HEK293 (cell line): ENCODE results near the gene ZFR2.

Experiments used
- CTCF ChIP-seq: fragments of 450-650 bp; formaldehyde crosslinking; IDR thresholded peaks from 2 replicates; pipeline ENCODE4 v1.5.1; 2016; ENCODE audit warnings: missing biosample characterization, missing genetic modification characterization
- REPIN1 ChIP-seq: fragments of 450-650 bp; formaldehyde crosslinking; IDR thresholded peaks from 2 replicates; pipeline ENCODE4 v1.5.1; 2017; ENCODE audit warnings: missing biosample characterization, missing genetic modification characterization, low read depth
- TCF7L2 ChIP-seq: IDR thresholded peaks from 2 replicates; pipeline ENCODE4 v1.6.1; 2011; ENCODE audit warnings: low read depth, mild to moderate bottlenecking, inconsistent platforms, low read length, moderate library complexity, borderline replicate concordance
- ZBTB21 ChIP-seq: fragments of 450-650 bp; formaldehyde crosslinking; IDR thresholded peaks from 2 replicates; pipeline ENCODE4 v1.5.1; 2017; ENCODE audit warnings: missing biosample characterization, missing genetic modification characterization
- ZFP3 ChIP-seq: fragments of 450-650 bp; formaldehyde crosslinking; IDR thresholded peaks from 2 replicates; pipeline ENCODE4 v1.5.1; 2016; ENCODE audit warnings: low read depth, missing biosample characterization, missing genetic modification characterization
- ZNF24 ChIP-seq: fragments of 450-650 bp; formaldehyde crosslinking; IDR thresholded peaks from 2 replicates; pipeline ENCODE4 v1.5.1; 2016; ENCODE audit warnings: missing biosample characterization, missing genetic modification characterization
- ZNF274 ChIP-seq, 2 experiments: fragments of 200-500 bp in 1 of 2; fragments of 450-650 bp in 1 of 2; sonication (Bioruptor generic) in 1 of 2; formaldehyde crosslinking in 1 of 2; IDR thresholded peaks; 2 replicates each; pipeline versions ENCODE4 v1.5.1 to v1.6.1; 2014 to 2016; ENCODE audit warnings: borderline replicate concordance in 1 of 2, inconsistent platforms in 1 of 2, low read length in 1 of 2, missing biosample characterization in 1 of 2, missing genetic modification characterization in 1 of 2
- ZNF311 ChIP-seq: fragments of 450-650 bp; formaldehyde crosslinking; IDR thresholded peaks from 2 replicates; pipeline ENCODE4 v1.5.1; 2017; ENCODE audit warnings: missing biosample characterization, missing genetic modification characterization, borderline replicate concordance
- ZNF768 ChIP-seq: fragments of 450-650 bp; formaldehyde crosslinking; IDR thresholded peaks from 2 replicates; pipeline ENCODE4 v1.5.1; 2018; ENCODE audit warnings: missing biosample characterization, mild to moderate bottlenecking, missing genetic modification characterization
- TF ChIP-seq, protein P1 (sequence below): IDR thresholded peaks from 2 replicates; pipeline ENCODE4 v1.6.1; 2011; ENCODE audit warnings: mild to moderate bottlenecking, low read depth, low read length, borderline replicate concordance
- TF ChIP-seq, protein P2 (sequence below): fragments of 450-650 bp; formaldehyde crosslinking; IDR thresholded peaks from 2 replicates; pipeline ENCODE4 v1.5.1; 2016; ENCODE audit warnings: missing biosample characterization, missing genetic modification characterization

DNA sequence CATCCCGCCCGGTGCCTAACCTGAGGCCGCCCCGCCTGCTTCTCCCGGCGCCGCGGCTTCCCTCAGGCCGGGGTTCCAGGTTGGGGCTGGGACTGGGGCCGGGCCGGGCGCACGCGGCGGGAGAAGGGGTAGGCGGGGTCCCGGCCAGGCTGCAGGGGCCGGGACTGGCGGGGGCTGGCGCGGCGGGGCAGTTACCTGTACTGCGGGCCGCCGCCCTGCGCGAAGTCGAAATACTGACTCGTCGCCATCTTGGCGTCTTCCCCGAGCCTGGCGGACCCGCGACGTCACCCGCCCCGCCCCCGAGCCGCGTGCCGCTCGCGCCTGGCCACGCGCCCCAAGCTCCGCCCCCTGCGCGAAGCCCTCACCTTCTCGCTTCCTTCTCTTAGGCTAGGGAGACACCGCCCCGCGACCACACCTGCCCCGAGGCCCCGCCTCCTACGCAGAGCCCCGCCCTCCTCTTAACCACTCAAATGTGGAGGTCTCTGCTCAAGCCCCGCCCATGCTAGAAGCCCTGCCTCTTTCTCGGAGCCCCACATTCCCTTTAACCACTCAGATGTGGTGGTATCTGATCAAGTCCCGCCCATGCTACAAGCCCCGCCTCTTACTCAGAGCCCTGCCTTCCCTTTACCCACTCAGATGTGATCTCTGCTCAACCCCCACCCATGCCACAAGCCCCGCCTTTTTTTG is at the start of gene ZFR2:
- TF ChIP-seq ZNF274 (IDR thresholded peaks at IDR 0.05; ENCODE audit: low read length) (no peak), ZNF274 (tag by site-specific recombination; IDR thresholded peaks at IDR 0.05; ENCODE audit: borderline replicate concordance) (no peak), ZNF768 (tag by site-specific recombination) (no peak), TCF7L2 (no peak), ZNF24 (tag by site-specific recombination) (no peak), CTCF (tag by site-specific recombination) (no peak), ZNF311 (tag by site-specific recombination) (no peak), ZBTB21 (no peak), ZFP3 (tag by site-specific recombination) (no peak), REPIN1 (tag by site-specific recombination) (no peak)
- TF ChIP-seq, protein P1, sequence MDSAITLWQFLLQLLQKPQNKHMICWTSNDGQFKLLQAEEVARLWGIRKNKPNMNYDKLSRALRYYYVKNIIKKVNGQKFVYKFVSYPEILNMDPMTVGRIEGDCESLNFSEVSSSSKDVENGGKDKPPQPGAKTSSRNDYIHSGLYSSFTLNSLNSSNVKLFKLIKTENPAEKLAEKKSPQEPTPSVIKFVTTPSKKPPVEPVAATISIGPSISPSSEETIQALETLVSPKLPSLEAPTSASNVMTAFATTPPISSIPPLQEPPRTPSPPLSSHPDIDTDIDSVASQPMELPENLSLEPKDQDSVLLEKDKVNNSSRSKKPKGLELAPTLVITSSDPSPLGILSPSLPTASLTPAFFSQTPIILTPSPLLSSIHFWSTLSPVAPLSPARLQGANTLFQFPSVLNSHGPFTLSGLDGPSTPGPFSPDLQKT = no peak
- TF ChIP-seq, protein P2, sequence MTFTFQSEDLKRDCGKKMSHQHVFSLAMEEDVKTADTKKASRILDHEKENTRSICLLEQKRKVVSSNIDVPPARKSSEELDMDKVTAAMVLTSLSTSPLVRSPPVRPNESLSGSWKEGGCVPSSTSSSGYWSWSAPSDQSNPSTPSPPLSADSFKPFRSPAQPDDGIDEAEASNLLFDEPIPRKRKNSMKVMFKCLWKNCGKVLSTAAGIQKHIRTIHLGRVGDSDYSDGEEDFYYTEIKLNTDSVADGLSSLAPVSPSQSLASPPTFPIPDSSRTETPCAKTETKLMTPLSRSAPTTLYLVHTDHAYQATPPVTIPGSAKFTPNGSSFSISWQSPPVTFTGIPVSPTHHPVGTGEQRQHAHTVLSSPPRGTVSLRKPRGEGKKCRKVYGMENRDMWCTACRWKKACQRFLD (tag by site-specific recombination) = no peak
